NCI-H1417 (cell line): Measurements from ENCODE around the gene LIPC.

ENCODE experiments used
- DNase-seq, 3 experiments: peaks; one replicate each; lab custom pipeline; 2025; lab: John Stamatoyannopoulos, UW

Gene LIPC

GRCh38 chr15:58538225-58538727 lies 106.5 kb downstream of the LIPC start:
- no peak for DNase-seq

GRCh38 chr15:58538901-58539300 lies 107.1 kb downstream of the LIPC start:
- DNase-seq, result no peak

GRCh38 chr15:58539548-58539947 lies 107.8 kb downstream of the LIPC start:
- DNase-seq, result no peak

GRCh38 chr15:58541410-58542087 lies 109.8 kb downstream of the LIPC start:
- DNase-seq, result no peak

- DNase-seq, result no peak
Observed at GRCh38 chr15:58543664-58544335, 112.0 kb downstream of the LIPC start.

- DNase-seq, result no peak
Observed at GRCh38 chr15:58544756-58545155, 113.0 kb downstream of the LIPC start.

GRCh38 chr15:58545307-58546065 lies 113.7 kb downstream of the LIPC start:
- DNase-seq, result no peak

GRCh38 chr15:58546066-58546591 lies 114.3 kb downstream of the LIPC start:
- DNase-seq, result no peak

- no peak for DNase-seq
Observed at GRCh38 chr15:58546635-58547627, 115.1 kb downstream of the LIPC start.

- DNase-seq, result no peak
Observed at GRCh38 chr15:58547628-58548307, 116.0 kb downstream of the LIPC start.

- DNase-seq, result no peak
Observed at GRCh38 chr15:58548308-58549012, 116.7 kb downstream of the LIPC start.

GRCh38 chr15:58549013-58549784 lies 117.4 kb downstream of the LIPC start:
- no peak for DNase-seq

GRCh38 chr15:58549785-58550074 lies 117.9 kb downstream of the LIPC start:
- no peak for DNase-seq

GRCh38 chr15:58551084-58551763 lies 119.4 kb downstream of the LIPC start:
- no peak for DNase-seq

- DNase-seq, result no peak
Observed at GRCh38 chr15:58551764-58552504, 120.1 kb downstream of the LIPC start.

GRCh38 chr15:58552505-58553364 lies 120.9 kb downstream of the LIPC start:
- no peak for DNase-seq

GRCh38 chr15:58553365-58553918 lies 121.7 kb downstream of the LIPC start:
- no peak for DNase-seq
